ENCODE data around the gene NUDT5.

DNA sequence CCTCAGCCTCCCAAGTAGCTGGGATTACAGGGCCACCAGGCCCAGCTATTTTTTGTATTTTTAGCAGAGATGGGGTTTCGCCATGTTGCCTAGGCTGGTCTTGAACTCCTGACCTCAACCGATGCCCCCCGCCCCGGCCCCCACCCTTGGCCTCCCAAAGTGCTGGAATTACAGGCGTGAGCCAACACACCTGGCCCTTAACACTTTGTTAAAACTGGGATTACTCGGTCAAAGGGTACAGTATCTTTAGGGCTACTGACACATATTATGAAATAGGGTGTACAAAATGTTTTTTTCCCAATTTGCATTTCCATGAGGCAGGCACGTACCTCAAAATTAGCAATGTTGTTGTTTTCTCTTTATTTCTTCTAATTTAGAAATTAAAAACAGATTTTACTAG lies 11.5 kb downstream of the NUDT5 start:
- TF ChIP-seq, protein P1, sequence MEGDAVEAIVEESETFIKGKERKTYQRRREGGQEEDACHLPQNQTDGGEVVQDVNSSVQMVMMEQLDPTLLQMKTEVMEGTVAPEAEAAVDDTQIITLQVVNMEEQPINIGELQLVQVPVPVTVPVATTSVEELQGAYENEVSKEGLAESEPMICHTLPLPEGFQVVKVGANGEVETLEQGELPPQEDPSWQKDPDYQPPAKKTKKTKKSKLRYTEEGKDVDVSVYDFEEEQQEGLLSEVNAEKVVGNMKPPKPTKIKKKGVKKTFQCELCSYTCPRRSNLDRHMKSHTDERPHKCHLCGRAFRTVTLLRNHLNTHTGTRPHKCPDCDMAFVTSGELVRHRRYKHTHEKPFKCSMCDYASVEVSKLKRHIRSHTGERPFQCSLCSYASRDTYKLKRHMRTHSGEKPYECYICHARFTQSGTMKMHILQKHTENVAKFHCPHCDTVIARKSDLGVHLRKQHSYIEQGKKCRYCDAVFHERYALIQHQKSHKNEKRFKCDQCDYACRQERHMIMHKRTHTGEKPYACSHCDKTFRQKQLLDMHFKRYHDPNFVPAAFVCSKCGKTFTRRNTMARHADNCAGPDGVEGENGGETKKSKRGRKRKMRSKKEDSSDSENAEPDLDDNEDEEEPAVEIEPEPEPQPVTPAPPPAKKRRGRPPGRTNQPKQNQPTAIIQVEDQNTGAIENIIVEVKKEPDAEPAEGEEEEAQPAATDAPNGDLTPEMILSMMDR (conservative IDR thresholded peaks at IDR 0.05; ENCODE audit: low read length) = no peak
- no peak for TF ChIP-seq EZH2phosphoT487 (IDR thresholded peaks at IDR 0.05; ENCODE audit: borderline replicate concordance, low read depth, low read length)

Data from OCI-LY7 (cell line).